ENCODE measurements around the gene NPHP4.

Gene NPHP4

DNA sequence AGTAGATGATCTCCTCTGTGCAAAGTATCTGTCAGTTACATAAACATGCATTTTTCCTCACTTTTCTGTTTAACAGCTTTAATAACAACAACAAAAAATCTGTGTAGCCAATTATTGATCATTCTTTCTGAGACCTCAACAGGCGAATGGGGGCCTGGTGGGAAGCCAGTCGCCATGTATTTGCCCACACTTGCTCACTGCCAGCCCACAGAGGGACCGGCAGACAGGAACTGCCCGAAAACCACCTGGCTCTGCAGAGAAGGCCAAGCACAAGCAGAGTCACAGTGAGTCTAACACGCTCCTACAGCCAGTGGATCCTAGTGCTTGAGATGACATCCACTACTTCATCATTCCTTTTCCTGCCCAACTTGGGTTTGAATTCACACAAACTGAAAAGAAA lies 56.1 kb downstream of the NPHP4 start:
- in situ Hi-C loops (cut with HindIII; ENCODE audit: low pct_ligation_motif_present, low sequenced_read_pairs), result no loop called here
- H3K36me3 ChIP-seq (replicated peaks), result no peaks in the 10 kb centered on the region
- DNase-seq, result no peak
- TF ChIP-seq, protein P1, sequence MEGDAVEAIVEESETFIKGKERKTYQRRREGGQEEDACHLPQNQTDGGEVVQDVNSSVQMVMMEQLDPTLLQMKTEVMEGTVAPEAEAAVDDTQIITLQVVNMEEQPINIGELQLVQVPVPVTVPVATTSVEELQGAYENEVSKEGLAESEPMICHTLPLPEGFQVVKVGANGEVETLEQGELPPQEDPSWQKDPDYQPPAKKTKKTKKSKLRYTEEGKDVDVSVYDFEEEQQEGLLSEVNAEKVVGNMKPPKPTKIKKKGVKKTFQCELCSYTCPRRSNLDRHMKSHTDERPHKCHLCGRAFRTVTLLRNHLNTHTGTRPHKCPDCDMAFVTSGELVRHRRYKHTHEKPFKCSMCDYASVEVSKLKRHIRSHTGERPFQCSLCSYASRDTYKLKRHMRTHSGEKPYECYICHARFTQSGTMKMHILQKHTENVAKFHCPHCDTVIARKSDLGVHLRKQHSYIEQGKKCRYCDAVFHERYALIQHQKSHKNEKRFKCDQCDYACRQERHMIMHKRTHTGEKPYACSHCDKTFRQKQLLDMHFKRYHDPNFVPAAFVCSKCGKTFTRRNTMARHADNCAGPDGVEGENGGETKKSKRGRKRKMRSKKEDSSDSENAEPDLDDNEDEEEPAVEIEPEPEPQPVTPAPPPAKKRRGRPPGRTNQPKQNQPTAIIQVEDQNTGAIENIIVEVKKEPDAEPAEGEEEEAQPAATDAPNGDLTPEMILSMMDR (IDR thresholded peaks at IDR 0.05; ENCODE audit: low read depth, low read length, missing control alignments), result no peak
- no peak overlapping the region for H3K27ac ChIP-seq
- H3K4me3 ChIP-seq (ENCODE audit: low read depth, low read length), result no peak overlapping the region
- H3K27me3 ChIP-seq (replicated peaks), result no peaks in the 10 kb centered on the region

DNA sequence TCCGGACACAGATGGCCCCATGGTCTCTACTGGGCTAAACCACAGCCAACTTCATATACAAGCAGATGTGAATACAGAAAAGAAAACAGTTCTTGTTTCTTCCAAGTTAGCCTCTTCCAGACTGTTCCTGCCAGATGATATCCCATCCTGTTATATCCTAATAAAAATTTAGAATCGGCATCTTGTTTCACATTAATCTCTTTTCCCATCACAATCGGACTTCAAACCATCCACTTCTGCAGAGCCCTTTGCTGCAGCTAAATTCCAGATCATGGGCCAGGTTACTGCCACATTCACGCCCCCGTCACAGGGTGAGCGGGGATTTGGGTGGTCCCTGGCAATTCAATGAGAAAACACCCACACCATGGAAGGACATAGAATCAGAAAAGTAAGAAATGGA lies 57.2 kb downstream of the NPHP4 start:
- Histone ChIP-seq H3K27me3 (replicated peaks) (no peaks in the 10 kb centered on the region), H3K36me3 (replicated peaks) (no peaks in the 10 kb centered on the region), H3K4me3 (ENCODE audit: low read depth, low read length) (no peak overlapping the region), H3K27ac (no peak overlapping the region)
- in situ Hi-C loops (cut with HindIII; ENCODE audit: low pct_ligation_motif_present, low sequenced_read_pairs), result no loop called here
- no peak for DNase-seq
- TF ChIP-seq, protein P1 (IDR thresholded peaks at IDR 0.05; ENCODE audit: low read depth, low read length, missing control alignments), result no peak

DNA sequence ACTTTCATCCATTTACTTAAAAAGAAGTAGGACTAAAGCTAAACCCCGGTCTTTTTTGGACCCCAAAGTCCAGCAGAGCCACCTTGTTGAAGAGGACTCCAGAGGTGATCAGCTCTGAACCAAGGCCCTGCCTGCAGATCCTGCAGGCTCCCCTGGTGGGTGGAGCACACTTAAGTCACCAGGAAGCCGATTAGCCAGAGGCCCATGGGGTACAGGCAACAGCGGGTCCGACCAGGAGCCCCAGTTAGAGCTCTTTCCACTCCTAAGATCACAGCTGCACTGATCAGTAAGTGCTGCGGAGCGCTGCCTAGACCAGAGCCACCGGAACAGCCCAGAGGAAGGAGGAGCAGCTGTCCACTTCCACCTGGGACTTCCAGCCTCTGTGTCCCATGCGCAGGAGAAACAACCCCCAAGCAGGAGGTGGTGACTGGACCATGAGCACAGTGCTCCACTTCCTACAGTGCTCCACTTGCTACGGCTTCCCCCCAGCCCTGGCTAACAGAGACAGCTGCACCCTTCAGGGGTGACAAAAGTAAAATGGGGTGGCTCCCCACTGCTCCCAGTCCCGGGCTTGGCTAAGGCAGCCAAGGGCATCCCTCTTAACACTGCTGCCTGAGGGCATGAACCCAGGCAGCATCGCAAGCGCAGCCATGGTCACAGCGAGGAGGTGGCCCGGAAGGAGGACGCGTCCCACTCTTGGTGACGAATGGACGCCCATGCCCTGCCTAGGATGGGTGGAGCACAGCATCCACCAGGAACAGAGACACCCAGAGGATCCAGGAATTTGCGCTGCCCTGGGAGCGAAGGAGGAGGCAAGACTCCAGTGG lies 58.0 kb downstream of the NPHP4 start:
- no peak for DNase-seq
- TF ChIP-seq, protein P1 (IDR thresholded peaks at IDR 0.05; ENCODE audit: low read depth, low read length, missing control alignments), result no peak
- no peak overlapping the region for H3K27ac ChIP-seq
- H3K4me3 ChIP-seq (ENCODE audit: low read depth, low read length), result no peak overlapping the region
- H3K36me3 ChIP-seq (replicated peaks), result no peaks in the 10 kb centered on the region
- H3K27me3 ChIP-seq (replicated peaks), result no peaks in the 10 kb centered on the region
- in situ Hi-C loops (cut with HindIII; ENCODE audit: low pct_ligation_motif_present, low sequenced_read_pairs), result no loop called here

DNA sequence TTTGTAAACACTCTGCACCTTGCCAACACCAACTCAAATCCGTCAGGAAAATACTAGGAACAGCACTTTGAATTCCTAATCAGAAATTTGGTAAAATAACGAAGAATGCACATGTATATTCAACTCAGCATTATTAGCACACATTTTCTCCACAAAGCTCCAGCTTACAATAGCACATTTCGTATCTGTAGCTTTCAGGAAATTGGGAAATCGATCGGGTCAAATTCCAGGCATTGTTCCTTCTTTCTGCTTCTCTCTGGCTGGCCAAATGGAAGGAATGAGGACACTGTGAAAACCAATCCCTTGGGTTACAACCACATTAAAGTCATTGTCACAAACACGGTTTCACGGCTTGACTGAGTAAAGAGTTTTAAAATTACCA lies 58.6 kb downstream of the NPHP4 start:
- Histone ChIP-seq H3K4me3 (ENCODE audit: low read depth, low read length) (no peak overlapping the region), H3K27me3 (replicated peaks) (no peaks in the 10 kb centered on the region), H3K36me3 (replicated peaks) (no peaks in the 10 kb centered on the region), H3K27ac (no peak overlapping the region)
- TF ChIP-seq, protein P1 (IDR thresholded peaks at IDR 0.05; ENCODE audit: low read depth, low read length, missing control alignments), result no peak
- in situ Hi-C loops (cut with HindIII; ENCODE audit: low pct_ligation_motif_present, low sequenced_read_pairs), result no loop called here
- DNase-seq, result peak; percentile 24

DNA sequence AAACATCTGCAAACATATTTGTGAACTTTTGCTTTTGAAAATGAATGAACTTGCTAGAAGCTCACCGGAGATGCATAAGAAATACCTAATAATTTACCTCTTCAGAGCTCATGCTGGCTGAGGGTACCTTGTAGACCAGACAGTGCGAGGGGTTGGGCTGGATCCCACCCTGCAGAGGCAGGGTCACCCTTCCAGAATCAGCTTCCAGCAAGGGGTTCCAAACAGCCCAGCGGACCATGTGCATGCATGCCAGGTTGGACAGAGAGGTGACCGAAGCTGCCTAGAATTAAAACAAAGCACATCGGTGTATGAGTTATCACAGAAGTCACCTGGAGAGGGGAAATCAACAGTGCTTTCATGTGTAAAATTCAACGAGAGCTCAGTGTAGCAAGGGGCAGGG lies 59.2 kb downstream of the NPHP4 start:
- no peak overlapping the region for H3K27ac ChIP-seq
- in situ Hi-C loops (cut with HindIII; ENCODE audit: low pct_ligation_motif_present, low sequenced_read_pairs), result no loop called here
- TF ChIP-seq, protein P1 (IDR thresholded peaks at IDR 0.05; ENCODE audit: low read depth, low read length, missing control alignments), result no peak
- H3K36me3 ChIP-seq (replicated peaks), result no peaks in the 10 kb centered on the region
- H3K27me3 ChIP-seq (replicated peaks), result no peaks in the 10 kb centered on the region
- no peak overlapping the region for H3K4me3 ChIP-seq (ENCODE audit: low read depth, low read length)
- DNase-seq, result no peak

All from brain microvascular endothelial cell (primary cell).